Hematopoietic multipotent progenitor cell treated with erythropoietin and hydrocortisone succinate and interleukin-3 and kit ligand, for 8 days (in vitro differentiated cells): ENCODE measurements around the gene HGS.

Experiments
- DNase-seq: peaks from one replicate; pipeline ENCODE4 v3.0.0-alpha.2; 2015

The HGS gene

GRCh38 chr17:81687770-81688541, 4.1 kb downstream of the HGS start:
- no peak for DNase-seq

DNA sequence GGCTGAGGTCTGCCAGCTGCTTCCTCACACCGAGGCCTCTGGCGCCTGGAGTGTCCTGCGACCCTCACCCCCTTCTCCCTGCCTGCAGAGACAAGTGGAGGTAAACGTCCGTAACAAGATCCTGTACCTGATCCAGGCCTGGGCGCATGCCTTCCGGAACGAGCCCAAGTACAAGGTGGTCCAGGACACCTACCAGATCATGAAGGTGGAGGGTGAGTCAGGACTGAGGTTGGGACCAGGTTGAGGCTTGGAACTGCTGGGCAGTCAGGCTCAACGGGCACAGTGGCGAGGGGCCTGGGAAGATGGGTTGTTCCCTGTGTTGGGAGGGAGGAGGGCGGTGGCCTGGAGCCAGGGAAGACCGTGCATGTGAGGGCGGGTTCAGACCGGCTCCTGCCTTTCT, 4.8 kb downstream of the HGS start:
- DNase-seq: no peak

GRCh38 chr17:81690066-81690465, 6.3 kb downstream of the HGS start:
- no peak for DNase-seq

DNA sequence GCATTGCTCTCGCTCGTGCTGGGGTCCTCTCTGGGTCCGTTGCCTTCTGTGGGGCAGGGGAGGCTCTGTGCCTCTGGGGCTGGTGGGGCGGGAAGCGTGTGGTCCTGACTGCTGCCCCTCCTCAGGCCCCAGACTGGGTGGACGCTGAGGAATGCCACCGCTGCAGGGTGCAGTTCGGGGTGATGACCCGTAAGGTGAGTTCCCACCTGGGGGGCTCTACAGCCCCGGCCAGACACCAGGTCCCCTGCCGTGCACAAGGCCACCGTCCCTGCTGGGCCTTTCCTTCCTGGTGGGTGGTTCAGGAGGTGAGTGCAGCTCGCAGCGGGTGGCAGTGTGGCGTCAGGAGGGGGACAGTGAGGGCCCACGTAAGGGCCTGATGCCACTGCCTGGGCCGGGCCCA, 6.7 kb downstream of the HGS start:
- no peak for DNase-seq

DNA sequence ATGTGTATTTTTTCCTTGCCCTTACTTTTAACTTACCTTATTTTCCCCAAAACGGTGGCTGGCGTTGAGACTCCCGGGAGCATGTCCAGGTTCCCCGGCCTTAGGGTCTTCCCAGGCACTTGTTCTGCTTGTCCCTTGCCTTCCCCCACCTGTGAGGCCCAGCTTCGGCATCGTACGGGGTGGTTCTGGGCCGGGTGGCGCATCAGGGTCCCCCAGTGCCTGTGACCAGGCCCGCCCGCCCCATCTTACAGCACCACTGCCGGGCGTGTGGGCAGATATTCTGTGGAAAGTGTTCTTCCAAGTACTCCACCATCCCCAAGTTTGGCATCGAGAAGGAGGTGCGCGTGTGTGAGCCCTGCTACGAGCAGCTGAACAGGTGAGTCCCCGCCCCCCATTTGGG, 7.4 kb downstream of the HGS start:
- no peak for DNase-seq

DNA sequence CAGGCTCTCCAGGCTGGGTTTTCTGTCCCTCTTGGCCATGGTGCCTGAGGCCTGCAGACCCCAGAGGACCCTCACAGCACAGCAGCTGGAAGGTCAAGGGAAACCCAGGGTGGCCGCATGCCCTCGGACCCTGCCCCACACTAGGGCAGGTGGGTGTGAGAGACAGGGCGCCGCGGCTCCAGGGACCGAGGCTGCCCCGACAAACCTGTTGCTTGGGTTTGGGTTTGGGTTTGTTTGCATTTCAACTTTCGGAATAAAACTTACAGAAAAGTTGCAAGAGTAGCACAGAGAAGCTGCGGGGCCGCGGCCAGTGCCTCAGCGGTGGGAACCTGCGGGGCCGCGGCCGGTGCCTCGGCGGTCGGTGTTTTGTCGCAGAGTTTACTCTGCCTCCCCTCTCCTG, 7.8 kb downstream of the HGS start:
- DNase-seq: no peak

DNA sequence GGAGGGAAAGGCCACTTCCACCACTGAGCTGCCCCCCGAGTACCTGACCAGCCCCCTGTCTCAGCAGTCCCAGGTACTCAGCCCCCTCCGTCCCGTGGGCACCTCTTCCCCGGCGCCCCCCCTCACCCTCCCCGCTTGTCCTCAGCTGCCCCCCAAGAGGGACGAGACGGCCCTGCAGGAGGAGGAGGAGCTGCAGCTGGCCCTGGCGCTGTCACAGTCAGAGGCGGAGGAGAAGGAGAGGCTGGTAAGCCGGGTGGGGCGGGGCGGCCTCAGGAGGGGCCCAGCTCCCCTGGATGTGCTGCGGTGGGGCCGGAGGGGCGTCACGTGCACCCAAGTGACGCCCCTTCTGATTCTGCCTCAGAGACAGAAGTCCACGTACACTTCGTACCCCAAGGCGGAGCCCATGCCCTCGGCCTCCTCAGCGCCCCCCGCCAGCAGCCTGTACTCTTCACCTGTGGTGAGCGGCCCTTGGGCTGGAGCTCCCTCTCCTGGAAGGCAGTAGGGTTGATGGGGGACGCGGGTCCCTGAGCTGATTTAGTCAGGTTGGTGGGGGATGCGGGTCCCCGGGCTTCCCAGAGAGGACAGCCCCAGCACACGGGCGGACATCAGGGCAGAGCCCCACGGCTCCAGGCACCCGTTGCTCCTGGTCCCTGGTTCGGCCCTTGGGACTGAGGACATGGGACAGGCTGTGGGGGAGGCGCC, 9.8 kb downstream of the HGS start:
- DNase-seq: no peak

DNA sequence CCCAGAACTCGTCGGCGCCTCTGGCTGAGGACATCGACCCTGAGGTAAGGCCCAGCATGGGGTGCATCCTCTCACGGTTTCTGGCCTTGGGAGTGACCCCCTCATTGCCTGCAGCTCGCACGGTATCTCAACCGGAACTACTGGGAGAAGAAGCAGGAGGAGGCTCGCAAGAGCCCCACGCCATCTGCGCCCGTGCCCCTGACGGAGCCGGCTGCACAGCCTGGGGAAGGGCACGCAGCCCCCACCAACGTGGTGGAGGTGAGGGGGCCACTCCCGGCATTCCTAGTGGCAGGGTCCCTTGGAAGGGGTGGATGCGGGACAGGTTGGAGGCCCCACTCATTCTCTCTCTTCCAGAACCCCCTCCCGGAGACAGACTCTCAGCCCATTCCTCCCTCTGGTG, 11.0 kb downstream of the HGS start:
- no peak for DNase-seq

GRCh38 chr17:81695211-81695610, 11.4 kb downstream of the HGS start:
- no peak for DNase-seq

GRCh38 chr17:81695801-81696200, 12.0 kb downstream of the HGS start:
- no peak for DNase-seq

DNA sequence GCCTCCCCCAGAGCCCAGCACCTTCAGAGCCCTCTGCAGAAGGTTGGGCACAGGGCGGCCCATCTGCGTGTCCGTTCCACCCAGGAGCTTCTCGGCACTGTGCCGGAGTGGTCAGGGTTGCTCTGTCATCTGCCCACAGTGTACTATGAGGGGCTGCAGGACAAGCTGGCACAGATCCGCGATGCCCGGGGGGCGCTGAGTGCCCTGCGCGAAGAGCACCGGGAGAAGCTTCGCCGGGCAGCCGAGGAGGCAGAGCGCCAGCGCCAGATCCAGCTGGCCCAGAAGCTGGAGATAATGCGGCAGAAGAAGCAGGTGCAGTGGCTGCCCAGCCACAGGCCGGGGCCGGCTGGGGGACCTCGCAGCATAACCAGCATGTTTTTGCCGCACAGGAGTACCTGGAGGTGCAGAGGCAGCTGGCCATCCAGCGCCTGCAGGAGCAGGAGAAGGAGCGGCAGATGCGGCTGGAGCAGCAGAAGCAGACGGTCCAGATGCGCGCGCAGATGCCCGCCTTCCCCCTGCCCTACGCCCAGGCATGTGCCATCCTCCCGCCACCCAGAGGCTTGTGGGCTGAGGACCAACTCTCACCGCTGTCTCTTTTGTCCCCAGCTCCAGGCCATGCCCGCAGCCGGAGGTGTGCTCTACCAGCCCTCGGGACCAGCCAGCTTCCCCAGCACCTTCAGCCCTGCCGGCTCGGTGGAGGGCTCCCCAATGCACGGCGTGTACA, 12.6 kb downstream of the HGS start:
- no peak for DNase-seq

DNA sequence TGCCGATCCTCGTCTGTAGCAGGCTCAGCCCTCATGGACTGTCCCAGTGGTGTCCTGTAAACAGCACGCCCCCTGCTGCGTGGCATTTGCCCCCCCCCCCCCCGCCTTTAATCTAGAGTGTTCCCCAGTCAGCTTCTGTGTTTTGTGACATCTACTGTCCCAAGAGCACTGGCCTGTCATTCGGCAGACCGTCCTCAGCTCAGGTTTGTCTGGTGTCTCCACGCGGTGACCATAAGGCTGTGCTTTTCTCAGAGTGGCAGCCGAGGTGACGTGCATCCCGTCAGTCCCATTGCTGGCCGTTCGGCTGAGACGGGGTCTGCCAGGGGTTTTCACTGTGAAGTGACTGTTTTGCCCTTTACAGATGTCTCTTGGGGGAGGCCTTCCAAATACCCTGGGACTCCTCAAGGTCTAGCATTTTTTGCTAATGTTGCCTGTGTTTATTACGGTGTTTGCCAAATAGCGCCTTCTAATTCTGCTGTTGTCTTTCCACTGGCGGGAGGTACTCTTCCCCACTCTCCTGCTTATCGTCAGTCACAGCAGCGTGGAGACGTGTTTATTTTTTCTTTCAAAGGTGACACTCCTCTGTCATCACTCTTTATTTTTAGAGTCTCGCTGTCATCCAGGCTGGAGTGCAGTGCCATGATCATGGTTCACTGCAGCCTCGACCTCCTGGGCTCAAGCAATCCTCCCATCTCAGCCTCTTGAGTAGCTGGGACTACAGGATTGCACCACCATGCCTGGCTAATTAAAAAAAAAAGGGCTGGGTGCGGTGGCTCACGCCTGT, 13.6 kb downstream of the HGS start:
- no peak for DNase-seq

DNA sequence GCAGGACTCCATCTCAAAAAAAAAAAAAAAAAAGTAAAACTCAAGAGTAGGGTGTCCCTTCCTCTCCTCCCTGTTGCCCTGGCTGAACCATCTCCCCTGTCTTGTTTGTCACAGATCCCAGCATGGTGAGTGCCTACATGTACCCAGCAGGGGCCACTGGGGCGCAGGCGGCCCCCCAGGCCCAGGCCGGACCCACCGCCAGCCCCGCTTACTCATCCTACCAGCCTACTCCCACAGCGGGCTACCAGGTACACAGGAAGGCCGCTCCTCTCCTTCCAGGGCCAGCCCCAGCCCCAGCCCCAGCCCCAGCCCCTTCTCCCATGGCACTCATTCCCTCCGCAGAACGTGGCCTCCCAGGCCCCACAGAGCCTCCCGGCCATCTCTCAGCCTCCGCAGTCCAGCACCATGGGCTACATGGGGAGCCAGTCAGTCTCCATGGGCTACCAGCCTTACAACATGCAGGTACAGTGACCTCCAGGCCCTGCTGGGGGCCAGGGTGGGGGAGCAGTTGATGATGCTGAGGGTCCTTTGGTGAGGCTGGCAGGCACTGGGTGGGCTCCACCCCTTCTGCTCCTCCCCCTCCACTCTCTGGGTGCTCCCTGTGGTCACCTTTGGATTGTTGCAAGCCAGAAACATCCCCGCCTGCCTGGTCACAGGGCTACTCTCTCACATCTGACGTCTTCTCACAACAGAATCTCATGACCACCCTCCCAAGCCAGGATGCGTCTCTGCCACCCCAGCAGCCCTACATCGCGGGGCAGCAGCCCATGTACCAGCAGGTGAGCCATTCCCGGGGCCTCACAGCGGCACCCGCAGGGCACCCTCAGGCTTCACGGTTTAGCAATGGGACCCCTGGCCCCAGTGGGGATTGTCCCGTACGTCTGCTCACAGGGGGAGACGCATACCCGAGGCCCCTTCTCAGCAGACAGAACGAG, 16.8 kb downstream of the HGS start:
- no peak for DNase-seq

GRCh38 chr17:81701288-81702071, 17.7 kb downstream of the HGS start:
- peak; percentile 57 for DNase-seq

DNA sequence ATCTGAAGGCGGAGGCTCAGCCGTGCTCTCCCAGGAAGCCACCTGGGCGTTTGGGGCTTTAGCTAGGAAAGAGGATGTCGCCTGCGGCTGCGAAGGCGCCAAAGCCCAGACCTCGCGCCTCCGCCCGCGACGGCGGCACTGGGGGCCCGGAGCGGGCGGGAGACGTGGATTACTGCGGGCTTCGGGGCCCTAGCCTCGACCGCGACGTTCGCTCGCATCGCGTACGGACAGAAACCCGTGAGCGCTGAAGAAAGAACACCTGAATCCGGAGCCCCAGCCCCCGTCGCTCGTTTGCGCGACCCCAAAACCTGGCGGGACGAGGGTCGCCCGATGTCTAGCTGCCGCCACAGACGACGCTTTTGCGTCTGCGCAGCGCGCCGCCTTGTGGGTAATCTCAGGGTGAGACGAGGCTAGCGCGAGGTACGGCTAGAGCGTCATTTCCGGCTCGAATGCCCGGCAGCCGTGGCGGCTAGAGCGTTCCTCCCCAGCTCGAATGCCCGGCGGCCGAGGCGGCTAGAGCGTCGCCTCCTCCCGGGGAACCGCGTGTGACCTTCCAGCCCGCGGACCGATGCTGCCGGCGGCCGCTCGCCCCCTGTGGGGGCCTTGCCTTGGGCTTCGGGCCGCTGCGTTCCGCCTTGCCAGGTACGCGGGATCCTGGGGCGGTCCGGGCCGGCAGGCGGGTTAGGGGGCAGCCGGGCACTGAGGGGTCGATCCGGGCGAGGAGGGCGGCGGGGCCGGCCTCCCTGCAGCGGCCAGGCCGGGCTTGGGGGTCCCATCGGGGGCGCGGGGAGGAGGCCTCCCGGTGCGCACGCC, 19.3 kb downstream of the HGS start, which contains the start of gene MRPL12:
MRPL12 (plus strand) TSS at position 434 of the 813 bp plus-strand sequence; CDS start at position 569, 135 bp downstream.
- DNase-seq: peak; percentile 92

GRCh38 chr17:81703747-81704654, 20.2 kb downstream of the HGS start:
- DNase-seq: peak; percentile 28

GRCh38 chr17:81705518-81706231, 21.9 kb downstream of the HGS start:
- DNase-seq: no peak

- DNase-seq: no peak
These were observed 22.4 kb downstream of the HGS start for GRCh38 chr17:81706232-81706611.
